SK-N-MC (cell line): Measurements from ENCODE around the gene ZBTB7B.

Experiments used
- EZH2 ChIP-seq: fragments of 200-600 bp; sonication (generic); IDR thresholded peaks from one replicate; pipeline ENCODE4 v1.6.1; 2017; ENCODE audit warnings: antibody characterized with exemption
- FOXP2 ChIP-seq: optimal IDR thresholded peaks from 2 replicates; pipeline ENCODE3; 2011; ENCODE audit warnings: mild to moderate bottlenecking, moderate library complexity; ENCODE audit not compliant: insufficient read depth; ENCODE audit errors: extremely low read length, control extremely low read depth
- POLR2AphosphoS5 ChIP-seq: IDR thresholded peaks from 2 replicates; pipeline ENCODE4 v1.6.1; 2012; ENCODE audit warnings: mild to moderate bottlenecking, low read depth, low read length, borderline replicate concordance

DNA sequence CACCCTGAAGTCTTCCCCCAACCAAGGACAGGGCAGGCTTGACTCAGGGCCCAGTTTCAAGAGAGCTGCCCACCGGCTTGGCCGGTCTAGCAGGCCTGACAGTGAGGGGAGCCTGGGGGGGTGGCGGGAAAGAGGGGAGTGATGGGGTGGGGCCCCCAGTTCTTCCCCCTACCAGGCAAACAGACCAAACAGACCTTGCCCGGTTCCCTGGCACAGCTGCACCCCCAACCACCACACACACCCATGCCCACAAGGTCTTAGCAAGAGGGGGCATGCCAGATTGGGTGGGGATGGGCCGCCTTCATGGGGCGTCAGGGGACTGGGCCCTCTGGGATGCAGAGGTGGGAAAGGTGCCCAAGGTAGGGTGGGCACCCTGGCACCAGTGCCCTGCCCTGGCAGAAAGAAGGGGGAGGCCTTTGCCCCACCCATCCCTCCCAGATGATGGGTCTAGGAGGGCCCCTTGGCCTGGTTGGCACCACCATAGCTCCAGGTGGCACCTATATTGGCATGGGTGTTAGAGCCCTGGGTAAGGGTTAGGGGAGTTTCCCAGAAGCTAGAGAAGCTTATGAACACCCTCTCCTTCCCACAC lies 8.9 kb downstream of the ZBTB7B start:
- TF ChIP-seq POLR2AphosphoS5 (no peak), FOXP2 (no peak), EZH2 (no peak)
